ENCODE measurements around the gene FJX1.

FJX1 gene

GRCh38 chr11:35583843-35584242 lies 34.4 kb upstream of the FJX1 start:
- no peak for DNase-seq (ENCODE audit: low read depth)

GRCh38 chr11:35584321-35584720 lies 33.9 kb upstream of the FJX1 start:
- no peak for TF ChIP-seq CTCF (IDR thresholded peaks at IDR 0.05; ENCODE audit: insufficient read depth, low read depth, low read length, missing control alignments)
- no peak overlapping the region for H3K4me3 ChIP-seq (ENCODE audit: low read depth, low read length)
- no peak for DNase-seq (ENCODE audit: low read depth)

More at GRCh38 chr11:35583843-35584242, 34.4 kb upstream of the FJX1 start:
- H3K4me3 ChIP-seq (ENCODE audit: low read depth, low read length), result no peak overlapping the region
- no peak for TF ChIP-seq CTCF (IDR thresholded peaks at IDR 0.05; ENCODE audit: insufficient read depth, low read depth, low read length, missing control alignments)

- DNase-seq (ENCODE audit: low read depth), result no peak
- TF ChIP-seq CTCF (IDR thresholded peaks at IDR 0.05; ENCODE audit: insufficient read depth, low read depth, low read length, missing control alignments), result no peak
- H3K4me3 ChIP-seq (ENCODE audit: low read depth, low read length), result no peak overlapping the region
Observed at GRCh38 chr11:35585416-35585815, 32.8 kb upstream of the FJX1 start.

GRCh38 chr11:35586222-35586621 lies 32.0 kb upstream of the FJX1 start:
- DNase-seq (ENCODE audit: low read depth), result no peak
- no peak for TF ChIP-seq CTCF (IDR thresholded peaks at IDR 0.05; ENCODE audit: insufficient read depth, low read depth, low read length, missing control alignments)

GRCh38 chr11:35587972-35588371 lies 30.3 kb upstream of the FJX1 start:
- TF ChIP-seq CTCF (IDR thresholded peaks at IDR 0.05; ENCODE audit: insufficient read depth, low read depth, low read length, missing control alignments), result no peak
- no peak for DNase-seq (ENCODE audit: low read depth)
- no peak overlapping the region for H3K4me3 ChIP-seq (ENCODE audit: low read depth, low read length)

More at GRCh38 chr11:35586222-35586621, 32.0 kb upstream of the FJX1 start:
- H3K4me3 ChIP-seq (ENCODE audit: low read depth, low read length), result no peak overlapping the region

- DNase-seq (ENCODE audit: low read depth), result no peak
- no peak for TF ChIP-seq CTCF (IDR thresholded peaks at IDR 0.05; ENCODE audit: insufficient read depth, low read depth, low read length, missing control alignments)
Observed at GRCh38 chr11:35588627-35589026, 29.6 kb upstream of the FJX1 start.

GRCh38 chr11:35589281-35589680 lies 29.0 kb upstream of the FJX1 start:
- DNase-seq (ENCODE audit: low read depth), result no peak
- no peak for TF ChIP-seq CTCF (IDR thresholded peaks at IDR 0.05; ENCODE audit: insufficient read depth, low read depth, low read length, missing control alignments)
- H3K4me3 ChIP-seq (ENCODE audit: low read depth, low read length), result no peak overlapping the region

More at GRCh38 chr11:35588627-35589026, 29.6 kb upstream of the FJX1 start:
- no peak overlapping the region for H3K4me3 ChIP-seq (ENCODE audit: low read depth, low read length)

All from GM12865 (cell line).